ENCODE data around the gene KISS1R.
A peak's percentile ranks its signal among the peaks of the same experiment; 100 is the strongest.
"Not testable (repeated sequence)": the region's sequence is repeated elsewhere in the genome, so short reads cannot be mapped to it uniquely, and the experiment has no call there.

Gene KISS1R

GRCh38 chr19:917323-918151 is at the start of gene KISS1R:
Gene KISS1R (plus strand): TSS chr19:917333. CDS start chr19:917503, 170 bp downstream.
- peak; percentile 42 for DNase-seq

GRCh38 chr19:867855-868457 is 49.2 kb upstream of the KISS1R start:
- no peak for DNase-seq

GRCh38 chr19:868458-869244 is 48.5 kb upstream of the KISS1R start:
- no peak for DNase-seq

- no peak for DNase-seq
These were observed 47.6 kb upstream of the KISS1R start for GRCh38 chr19:869245-870177.

- DNase-seq: no peak
These were observed 46.8 kb upstream of the KISS1R start for GRCh38 chr19:870314-870713.

DNA sequence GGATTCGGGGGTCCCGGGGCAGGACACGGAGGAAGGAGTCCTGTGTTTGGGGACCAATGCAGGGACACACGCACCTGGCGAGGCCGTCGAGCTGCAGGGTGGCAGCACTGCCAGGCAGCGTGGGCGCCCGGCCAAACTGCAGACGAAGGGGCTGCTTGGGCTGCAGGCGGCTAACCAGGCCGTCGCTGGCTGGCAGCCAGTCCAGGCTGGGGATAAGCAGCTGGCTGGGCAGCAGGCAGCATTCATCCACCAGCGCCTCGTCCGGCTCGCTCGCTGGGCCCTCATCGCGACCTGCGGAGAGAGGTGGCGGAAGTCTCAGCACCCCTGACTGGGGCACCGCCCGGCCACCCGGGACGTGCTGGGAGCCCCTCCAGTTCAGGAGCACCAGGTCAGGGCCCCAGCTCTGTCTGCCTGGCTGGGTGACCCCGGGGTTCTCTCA is 46.2 kb upstream of the KISS1R start:
- DNase-seq: no peak

DNA sequence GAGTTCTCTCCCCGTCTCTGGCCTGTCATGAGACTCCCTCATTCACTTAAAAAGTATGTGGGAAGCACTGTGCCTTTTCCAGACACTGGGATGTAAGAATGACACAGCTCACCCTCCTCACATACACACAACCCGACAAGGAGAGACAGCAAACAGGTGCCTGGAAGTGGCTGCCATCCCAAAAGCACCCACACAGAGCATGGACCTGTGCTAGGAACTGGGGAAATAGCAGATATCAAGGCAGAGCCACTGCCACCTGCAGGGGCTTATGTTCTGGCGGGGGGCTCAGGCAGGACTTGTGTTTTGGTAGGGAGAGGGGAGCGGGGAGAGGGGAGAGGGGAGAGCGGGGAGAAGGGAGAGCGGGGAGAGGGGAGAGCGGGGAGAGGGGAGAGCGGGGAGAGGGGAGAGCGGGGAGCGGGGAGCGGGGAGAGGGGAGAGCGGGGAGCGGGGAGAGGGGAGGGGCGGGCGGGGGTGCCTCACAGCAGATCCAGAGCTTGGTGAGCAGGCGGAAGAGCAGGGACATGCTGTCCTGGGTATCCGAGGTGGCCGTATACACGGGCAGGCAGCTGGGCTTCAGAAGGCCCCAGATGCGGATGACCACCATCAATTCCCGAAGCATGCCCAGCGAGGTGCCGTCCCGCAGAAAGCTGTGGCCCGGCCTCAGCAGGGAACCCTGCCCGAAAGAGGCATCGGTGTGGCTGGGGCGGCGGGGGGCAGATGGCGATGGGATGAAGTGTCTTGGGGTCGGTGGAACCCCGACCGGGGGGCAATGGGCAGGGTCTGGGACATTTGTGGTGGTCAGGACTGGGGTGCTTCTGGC is 45.5 kb upstream of the KISS1R start:
- no peak for DNase-seq

- DNase-seq: peak; percentile 69
These were observed 44.7 kb upstream of the KISS1R start for GRCh38 chr19:872266-872951.

- peak; percentile 51 for DNase-seq
These were observed 44.0 kb upstream of the KISS1R start for GRCh38 chr19:873084-873483.

DNA sequence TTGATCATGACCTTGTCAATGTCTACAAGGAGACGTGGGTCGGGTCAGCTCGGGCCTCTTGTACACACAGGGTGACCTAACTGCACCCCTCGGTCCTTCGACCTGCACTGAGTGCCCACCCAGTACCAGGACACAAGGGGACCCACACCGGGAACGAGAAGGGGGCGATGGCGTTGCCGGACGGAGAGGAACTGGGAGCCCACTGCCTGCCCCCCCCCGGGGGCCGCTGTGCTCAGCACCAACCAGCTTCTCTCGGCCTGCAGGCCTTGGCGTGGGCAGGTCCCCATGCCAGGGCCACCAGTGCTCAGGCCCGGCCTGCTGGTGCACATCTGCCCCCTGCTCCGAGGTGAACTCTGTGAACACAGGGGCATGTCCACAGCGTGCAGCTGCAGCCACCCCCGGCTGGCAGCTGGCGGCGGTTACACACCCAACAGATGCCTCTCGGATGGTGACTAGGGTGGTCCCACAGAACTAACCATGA is 43.5 kb upstream of the KISS1R start:
- no peak for DNase-seq

- DNase-seq: no peak
These were observed 41.8 kb upstream of the KISS1R start for GRCh38 chr19:875265-875879.

DNA sequence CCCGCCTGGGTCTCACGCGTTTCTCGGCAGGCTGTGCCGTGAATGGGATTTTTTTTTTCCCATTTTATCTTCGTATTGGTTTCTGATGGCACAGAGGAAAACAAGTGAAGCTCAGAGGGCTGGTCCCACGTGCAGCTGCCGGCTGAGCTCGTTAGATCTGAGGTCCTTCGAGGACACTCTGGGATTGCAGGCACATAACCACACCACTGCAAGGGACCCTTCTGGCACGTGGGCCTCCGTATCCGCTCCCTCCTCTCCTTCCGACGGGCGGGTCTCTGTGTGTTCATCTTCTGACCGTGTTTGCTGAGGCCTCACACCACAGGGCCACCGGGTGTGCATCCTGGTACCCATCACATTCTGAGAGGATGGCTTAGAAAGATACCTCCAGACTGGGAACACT is 41.0 kb upstream of the KISS1R start:
- DNase-seq: no peak

GRCh38 chr19:876780-877314 is 40.3 kb upstream of the KISS1R start:
- no peak for DNase-seq

GRCh38 chr19:877992-878660 is 39.0 kb upstream of the KISS1R start:
- not testable (repeated sequence) for DNase-seq

DNA sequence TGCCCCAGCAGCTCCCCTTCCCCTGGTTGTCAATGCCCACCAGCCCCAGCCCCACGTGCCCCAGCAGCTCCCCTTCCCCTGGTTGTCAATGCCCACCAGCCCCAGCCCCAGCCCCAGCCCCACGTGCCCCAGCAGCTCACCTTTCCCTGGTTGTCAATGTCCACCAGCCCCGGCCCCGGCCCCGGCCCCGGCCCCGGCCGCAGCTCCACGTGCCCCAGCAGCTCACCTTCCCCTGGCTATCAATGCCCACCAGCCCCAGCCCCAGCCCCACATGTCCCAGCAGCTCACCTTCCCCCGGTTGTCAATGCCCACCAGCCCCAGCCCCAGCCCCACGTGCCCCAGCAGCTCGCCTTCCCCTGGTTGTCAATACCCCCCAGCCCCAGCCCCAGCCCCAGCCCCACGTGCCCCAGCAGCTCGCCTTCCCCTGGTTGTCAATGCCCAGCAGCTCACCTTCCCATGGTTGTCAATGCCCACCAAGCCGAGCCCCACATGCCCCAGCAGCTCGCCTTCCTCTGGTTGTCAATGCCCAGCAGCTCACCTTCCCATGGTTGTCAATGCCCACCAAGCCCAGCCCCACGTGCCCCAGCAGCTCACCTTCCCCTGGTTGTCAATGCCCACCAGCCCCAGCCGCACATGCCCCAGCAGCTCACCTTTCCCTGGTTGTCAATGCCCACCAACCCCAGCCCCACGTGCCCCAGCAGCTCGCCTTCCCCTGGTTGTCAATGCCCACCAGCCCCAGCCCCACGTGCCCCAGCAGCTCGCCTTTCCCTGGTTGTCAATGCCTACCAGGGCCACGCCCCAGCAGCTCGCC is 38.2 kb upstream of the KISS1R start:
- DNase-seq: not testable (repeated sequence)

DNA sequence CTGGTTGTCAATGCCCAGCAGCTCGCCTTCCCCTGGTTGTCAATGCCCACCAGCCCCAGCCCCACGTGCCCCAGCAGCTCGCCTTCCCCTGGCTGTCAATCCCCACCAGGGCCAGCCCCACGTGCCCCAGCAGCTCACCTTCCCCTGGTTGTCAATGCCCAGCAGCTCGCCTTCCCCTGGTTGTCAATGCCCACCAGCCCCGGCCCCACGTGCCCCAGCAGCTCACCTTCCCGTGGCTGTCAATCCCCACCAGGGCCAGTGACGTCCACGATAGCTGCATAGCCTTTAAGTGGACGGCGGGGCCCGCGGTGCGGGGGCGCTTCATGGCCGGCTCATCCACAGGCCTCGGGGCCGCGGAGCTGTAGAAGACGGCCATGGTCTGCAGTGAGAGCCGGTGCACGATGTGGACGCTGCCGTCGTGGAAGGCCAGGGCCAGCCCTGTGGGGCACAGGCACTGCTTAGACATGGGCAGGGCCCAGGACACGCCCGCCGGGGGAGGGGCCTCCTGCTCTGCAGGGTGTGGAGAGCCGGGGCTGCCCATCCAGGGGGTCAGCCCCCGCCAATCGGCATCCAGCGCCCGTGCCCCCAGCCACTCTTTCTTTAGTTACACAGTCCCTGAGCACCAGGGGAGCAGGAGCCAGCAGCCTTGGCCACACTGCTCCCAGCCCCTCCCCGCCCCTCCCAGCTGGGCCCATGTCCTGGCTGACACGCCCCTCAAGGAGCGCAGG is 37.3 kb upstream of the KISS1R start:
- no peak for DNase-seq

DNA sequence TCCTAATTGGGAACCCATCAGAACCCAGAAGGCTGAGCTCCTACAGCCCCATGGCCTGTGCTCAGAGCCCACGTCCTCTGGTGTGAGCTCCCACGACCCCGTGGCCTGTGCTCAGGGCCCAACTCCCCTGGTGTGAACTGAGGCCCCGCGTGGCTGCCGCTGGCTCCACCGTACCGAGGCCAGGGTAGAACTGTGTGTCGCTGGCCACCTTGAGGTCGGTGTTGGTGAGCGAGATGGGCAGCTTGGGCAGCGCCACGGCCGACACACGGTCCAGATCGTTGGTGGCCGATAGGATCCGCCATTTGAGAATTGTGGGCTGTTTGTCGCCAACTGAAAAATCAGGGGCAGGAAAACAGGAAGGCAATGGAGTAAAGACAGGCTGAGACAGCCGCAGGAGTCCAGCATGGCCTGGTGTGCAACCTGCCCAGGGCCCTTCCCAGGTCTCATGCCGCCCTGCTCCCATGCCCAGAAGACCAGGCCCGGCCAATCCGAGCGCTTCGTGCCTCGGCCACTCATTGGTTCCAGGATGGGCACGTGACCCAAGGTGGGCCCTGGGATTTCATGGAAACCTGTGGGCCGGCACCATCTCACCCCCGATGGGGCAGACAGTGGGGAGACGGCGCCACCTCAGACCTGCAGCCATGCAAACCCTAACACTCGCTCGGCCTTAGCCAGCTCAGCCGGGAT is 35.6 kb upstream of the KISS1R start:
- no peak for DNase-seq

All from activated CD4-positive, alpha-beta T cell treated with anti-CD3 and anti-CD28 coated beads for 1 hour (primary cell).